ENCODE data around the gene AGAP3.

The AGAP3 gene

GRCh38 chr7:151128144-151128543 lies 41.9 kb downstream of the AGAP3 start:
- in situ Hi-C loops (cut with HindIII; ENCODE audit: low pct_ligation_motif_present, low pct_unique_long_range_greater_than_20kb, low sequenced_read_pairs) = no loop called here

GRCh38 chr7:151128716-151129115 lies 42.4 kb downstream of the AGAP3 start:
- in situ Hi-C loops (cut with HindIII; ENCODE audit: low pct_ligation_motif_present, low pct_unique_long_range_greater_than_20kb, low sequenced_read_pairs) = no loop called here
- DNase-seq = no peak

More at GRCh38 chr7:151128144-151128543, 41.9 kb downstream of the AGAP3 start:
- DNase-seq = no peak

GRCh38 chr7:151129117-151129959 lies 43.1 kb downstream of the AGAP3 start:
- in situ Hi-C loops (cut with HindIII; ENCODE audit: low pct_ligation_motif_present, low pct_unique_long_range_greater_than_20kb, low sequenced_read_pairs) = no loop called here
- DNase-seq = no peak

- no peak for DNase-seq
- in situ Hi-C loops (cut with HindIII; ENCODE audit: low pct_ligation_motif_present, low pct_unique_long_range_greater_than_20kb, low sequenced_read_pairs) = no loop called here
These were observed 43.8 kb downstream of the AGAP3 start for GRCh38 chr7:151129960-151130591.

- in situ Hi-C loops (cut with HindIII; ENCODE audit: low pct_ligation_motif_present, low pct_unique_long_range_greater_than_20kb, low sequenced_read_pairs) = no loop called here
- no peak for DNase-seq
These were observed 44.5 kb downstream of the AGAP3 start for GRCh38 chr7:151130741-151131157.

GRCh38 chr7:151131224-151131591 lies 44.9 kb downstream of the AGAP3 start:
- DNase-seq = no peak
- in situ Hi-C loops (cut with HindIII; ENCODE audit: low pct_ligation_motif_present, low pct_unique_long_range_greater_than_20kb, low sequenced_read_pairs) = no loop called here

GRCh38 chr7:151131592-151132293 lies 45.5 kb downstream of the AGAP3 start:
- no peak for DNase-seq
- in situ Hi-C loops (cut with HindIII; ENCODE audit: low pct_ligation_motif_present, low pct_unique_long_range_greater_than_20kb, low sequenced_read_pairs) = no loop called here

GRCh38 chr7:151132461-151133205 lies 46.4 kb downstream of the AGAP3 start:
- in situ Hi-C loops (cut with HindIII; ENCODE audit: low pct_ligation_motif_present, low pct_unique_long_range_greater_than_20kb, low sequenced_read_pairs) = no loop called here
- DNase-seq = no peak

GRCh38 chr7:151133266-151133985 lies 47.2 kb downstream of the AGAP3 start:
- in situ Hi-C loops (cut with HindIII; ENCODE audit: low pct_ligation_motif_present, low pct_unique_long_range_greater_than_20kb, low sequenced_read_pairs) = no loop called here
- DNase-seq = no peak

- no peak for DNase-seq
- in situ Hi-C loops (cut with HindIII; ENCODE audit: low pct_ligation_motif_present, low pct_unique_long_range_greater_than_20kb, low sequenced_read_pairs) = no loop called here
These were observed 47.9 kb downstream of the AGAP3 start for GRCh38 chr7:151133986-151134742.

- DNase-seq = no peak
- in situ Hi-C loops (cut with HindIII; ENCODE audit: low pct_ligation_motif_present, low pct_unique_long_range_greater_than_20kb, low sequenced_read_pairs) = no loop called here
These were observed 48.7 kb downstream of the AGAP3 start for GRCh38 chr7:151134743-151135524.

- no peak for DNase-seq
- in situ Hi-C loops (cut with HindIII; ENCODE audit: low pct_ligation_motif_present, low pct_unique_long_range_greater_than_20kb, low sequenced_read_pairs) = no loop called here
These were observed 49.2 kb downstream of the AGAP3 start for GRCh38 chr7:151135525-151135845.

- DNase-seq = no peak
- in situ Hi-C loops (cut with HindIII; ENCODE audit: low pct_ligation_motif_present, low pct_unique_long_range_greater_than_20kb, low sequenced_read_pairs) = no loop called here
These were observed 49.9 kb downstream of the AGAP3 start for GRCh38 chr7:151135866-151136843.

GRCh38 chr7:151137076-151137675 lies 50.9 kb downstream of the AGAP3 start:
- in situ Hi-C loops (cut with HindIII; ENCODE audit: low pct_ligation_motif_present, low pct_unique_long_range_greater_than_20kb, low sequenced_read_pairs) = no loop called here
- DNase-seq = no peak

- in situ Hi-C loops (cut with HindIII; ENCODE audit: low pct_ligation_motif_present, low pct_unique_long_range_greater_than_20kb, low sequenced_read_pairs) = no loop called here
These were observed 51.5 kb downstream of the AGAP3 start for GRCh38 chr7:151137791-151138152.

More at GRCh38 chr7:151137791-151138152, 51.5 kb downstream of the AGAP3 start:
- DNase-seq = no peak
